HepG2 (cell line): ENCODE results near the gene HEXIM1. TPM values are rescaled to one million over a fixed set of nuclear protein-coding genes. Genes with fewer than 3 reads are reported as not detected.

ENCODE experiments used
- ATAD3A ChIP-seq: sonication (generic); formaldehyde crosslinking; IDR thresholded peaks from 2 replicates; pipeline ENCODE4 v1.4.0; 2020; ENCODE audit warnings: missing genetic modification reagents
- BCL6 ChIP-seq: IDR thresholded peaks from 2 replicates; pipeline ENCODE4 v1.6.1; 2016; ENCODE audit warnings: missing genetic modification reagents, missing compliant biosample characterization
- BRD4 ChIP-seq: sonication (generic); formaldehyde crosslinking; IDR thresholded peaks from 2 replicates; pipeline ENCODE4 v1.4.0; 2020; ENCODE audit warnings: missing genetic modification reagents
- GTF2F1 ChIP-seq: fragments of 150-350 bp; IDR thresholded peaks from 2 replicates; pipeline ENCODE4 v1.6.1; 2014; ENCODE audit warnings: low read length
- NFATC3 ChIP-seq: sonication (generic); formaldehyde crosslinking; IDR thresholded peaks from 2 replicates; pipeline ENCODE4 v1.5.1; 2020; ENCODE audit warnings: mild to moderate bottlenecking, missing genetic modification reagents
- NR2F6 ChIP-seq, 2 experiments: IDR thresholded peaks; 2 replicates each; pipeline ENCODE4 v1.6.1; 2016; ENCODE audit warnings: antibody characterized with exemption in 1 of 2, mild to moderate bottlenecking in 1 of 2
- PCBP1 ChIP-seq: fragments of 200-400 bp; formaldehyde crosslinking; IDR thresholded peaks from 2 replicates; pipeline ENCODE4 v1.6.1; 2017; ENCODE audit warnings: mild to moderate bottlenecking, low read depth, low read length, borderline replicate concordance
- PHF20 ChIP-seq: sonication (generic); formaldehyde crosslinking; IDR thresholded peaks from 2 replicates; pipeline ENCODE4 v1.5.0; 2020; ENCODE audit warnings: mild to moderate bottlenecking, missing genetic modification reagents
- PRMT3 ChIP-seq: sonication (generic); formaldehyde crosslinking; IDR thresholded peaks from 2 replicates; pipeline ENCODE4 v1.8.1; 2022; ENCODE audit warnings: low read depth, mild to moderate bottlenecking, moderate library complexity, missing genetic modification reagents, borderline replicate concordance
- TMF1 ChIP-seq: sonication (generic); formaldehyde crosslinking; IDR thresholded peaks from 2 replicates; pipeline ENCODE4 v1.8.1; 2022; ENCODE audit warnings: low read depth, missing genetic modification reagents
- YEATS4 ChIP-seq: sonication (generic); formaldehyde crosslinking; IDR thresholded peaks from 2 replicates; pipeline ENCODE4 v1.4.0; 2020; ENCODE audit warnings: missing genetic modification reagents, borderline replicate concordance
- ZNF20 ChIP-seq: sonication (generic); formaldehyde crosslinking; IDR thresholded peaks from 2 replicates; pipeline ENCODE4 v1.4.0; 2020; ENCODE audit warnings: mild to moderate bottlenecking, moderate library complexity, missing genetic modification reagents
- ZNF331 ChIP-seq: sonication (generic); formaldehyde crosslinking; IDR thresholded peaks from 2 replicates; pipeline ENCODE4 v1.4.0; 2020; ENCODE audit warnings: missing genetic modification reagents
- ZNF496 ChIP-seq: sonication (generic); formaldehyde crosslinking; IDR thresholded peaks from 2 replicates; pipeline ENCODE4 v1.8.1; 2023; ENCODE audit warnings: mild to moderate bottlenecking, moderate library complexity, missing genetic modification reagents; ENCODE audit not compliant: insufficient replicate concordance
- ZNF670 ChIP-seq: sonication (generic); formaldehyde crosslinking; IDR thresholded peaks from 2 replicates; pipeline ENCODE4 v1.8.0; 2022; ENCODE audit warnings: mild to moderate bottlenecking, missing genetic modification reagents, borderline replicate concordance
- ZNF674 ChIP-seq: sonication (generic); formaldehyde crosslinking; IDR thresholded peaks from 2 replicates; pipeline ENCODE4 v1.5.0; 2020; ENCODE audit warnings: low read depth, mild to moderate bottlenecking, missing genetic modification reagents
- ZNF737 ChIP-seq: sonication (generic); formaldehyde crosslinking; IDR thresholded peaks from 2 replicates; pipeline ENCODE4 v1.5.0; 2020; ENCODE audit warnings: missing genetic modification reagents, mild to moderate bottlenecking, borderline replicate concordance
- polyA plus RNA-seq, 8 experiments: library from polyadenylated mRNA; depleted of rRNA in 3 of 8; stranded (reverse) in 7 of 8; unstranded in 1 of 8; fragments of >200 nt; fragmentation: Illumina TruSeq in 4 of 8; extraction: Trizol in 4 of 8; gene quantifications; 2 replicates each; pipeline versions ENCODE4 v1.2.1 to v1.2.3, GENCODE V29; 2011 to 2016; ENCODE audit warnings: low read depth in 4 of 8, missing spikeins in 1 of 8, mixed read lengths in 1 of 8; ENCODE audit not compliant: insufficient read depth in 1 of 8
- total RNA-seq, 5 experiments: library from RNA; depleted of rRNA; stranded (reverse); fragments of >200 nt; fragmentation: Illumina TruSeq; extraction: Trizol; gene quantifications; 2 replicates each; pipeline ENCODE4 v1.2.3, GENCODE V29; 2016; ENCODE audit warnings: low read depth in 1 of 5
- TF ChIP-seq, protein P1 (sequence below), 2 experiments: sonication (generic) in 1 of 2; formaldehyde crosslinking in 1 of 2; IDR thresholded peaks; 2 replicates each; pipeline versions ENCODE4 v1.4.0 to v1.6.1; 2016 to 2020; ENCODE audit warnings: borderline replicate concordance in 1 of 2, low read depth in 1 of 2, mild to moderate bottlenecking in 1 of 2, missing genetic modification reagents in 1 of 2
- TF ChIP-seq, protein P2 (sequence below): sonication (generic); formaldehyde crosslinking; IDR thresholded peaks from 2 replicates; pipeline ENCODE4 v1.4.0; 2020; ENCODE audit warnings: missing genetic modification reagents
- TF ChIP-seq, protein P3 (sequence below): sonication (generic); formaldehyde crosslinking; conservative IDR thresholded peaks from 2 replicates; pipeline ENCODE4 v1.8.0; 2022; ENCODE audit warnings: low read depth, missing genetic modification reagents

The HEXIM1 gene
- total and polyA plus RNA-seq, 2 of the 13 experiments (the other 11 are each of a cell fraction or from before 2014, with no cell fraction given), result 10.5 to 16.6 TPM

DNA sequence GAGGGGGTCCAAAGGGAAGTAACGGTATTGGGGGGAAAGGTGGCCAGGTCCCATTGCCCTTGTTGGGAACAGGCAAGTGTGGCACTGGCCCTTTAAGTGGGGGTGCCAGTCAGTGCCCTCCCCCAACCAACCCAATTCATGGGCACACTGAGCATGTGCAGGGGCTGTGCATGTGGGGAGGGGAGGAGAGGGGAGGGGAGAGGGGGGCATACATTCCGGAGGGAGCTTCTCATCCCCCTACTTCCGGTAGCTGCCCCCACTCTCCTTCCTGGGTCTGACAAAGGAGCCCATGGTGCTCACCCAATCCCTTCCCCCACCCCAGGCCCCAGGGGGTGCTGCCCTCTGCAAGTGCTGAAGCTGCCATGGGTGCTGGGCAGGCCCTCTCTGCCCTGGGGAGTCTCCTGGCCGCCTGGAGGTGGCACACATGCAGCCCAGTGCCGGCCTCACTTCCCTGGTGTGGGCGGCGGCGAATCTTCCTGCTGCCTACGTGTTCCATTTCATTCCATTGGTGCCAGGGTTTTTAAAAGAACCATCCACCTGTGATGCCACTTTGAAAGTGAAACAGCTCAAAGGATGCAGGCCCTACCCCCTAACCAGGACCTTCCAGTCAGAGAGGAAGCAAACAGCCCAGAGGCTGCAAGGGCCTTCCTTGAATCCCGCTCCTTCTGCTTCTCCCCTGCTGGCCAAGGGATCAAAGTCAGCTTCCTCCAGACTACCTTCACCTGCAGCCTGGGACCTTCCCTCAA lies 24.4 kb downstream of the HEXIM1 start (continued):
- TF ChIP-seq PCBP1, result peak; percentile 89
- peak; percentile 71; the same call in 1 of the 2 replicates for TF ChIP-seq ZNF331
- TF ChIP-seq, protein P1, sequence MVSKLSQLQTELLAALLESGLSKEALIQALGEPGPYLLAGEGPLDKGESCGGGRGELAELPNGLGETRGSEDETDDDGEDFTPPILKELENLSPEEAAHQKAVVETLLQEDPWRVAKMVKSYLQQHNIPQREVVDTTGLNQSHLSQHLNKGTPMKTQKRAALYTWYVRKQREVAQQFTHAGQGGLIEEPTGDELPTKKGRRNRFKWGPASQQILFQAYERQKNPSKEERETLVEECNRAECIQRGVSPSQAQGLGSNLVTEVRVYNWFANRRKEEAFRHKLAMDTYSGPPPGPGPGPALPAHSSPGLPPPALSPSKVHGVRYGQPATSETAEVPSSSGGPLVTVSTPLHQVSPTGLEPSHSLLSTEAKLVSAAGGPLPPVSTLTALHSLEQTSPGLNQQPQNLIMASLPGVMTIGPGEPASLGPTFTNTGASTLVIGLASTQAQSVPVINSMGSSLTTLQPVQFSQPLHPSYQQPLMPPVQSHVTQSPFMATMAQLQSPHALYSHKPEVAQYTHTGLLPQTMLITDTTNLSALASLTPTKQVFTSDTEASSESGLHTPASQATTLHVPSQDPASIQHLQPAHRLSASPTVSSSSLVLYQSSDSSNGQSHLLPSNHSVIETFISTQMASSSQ (IDR thresholded peaks at IDR 0.05; ENCODE audit: low read depth), result no peak; the same call in 1 of the 2 replicates
- TF ChIP-seq, protein P1 (CRISPR knock-in tag; IDR thresholded peaks at IDR 0.05; ENCODE audit: borderline replicate concordance), result peak; percentile 86
- no peak for TF ChIP-seq TMF1 (CRISPR knock-in tag)
- TF ChIP-seq ZNF670 (CRISPR knock-in tag), result peak; percentile 68; the same call in 1 of the 2 replicates
- TF ChIP-seq YEATS4 (CRISPR knock-in tag), result peak; percentile 42; the same call in 1 of the 2 replicates
- TF ChIP-seq, protein P2, sequence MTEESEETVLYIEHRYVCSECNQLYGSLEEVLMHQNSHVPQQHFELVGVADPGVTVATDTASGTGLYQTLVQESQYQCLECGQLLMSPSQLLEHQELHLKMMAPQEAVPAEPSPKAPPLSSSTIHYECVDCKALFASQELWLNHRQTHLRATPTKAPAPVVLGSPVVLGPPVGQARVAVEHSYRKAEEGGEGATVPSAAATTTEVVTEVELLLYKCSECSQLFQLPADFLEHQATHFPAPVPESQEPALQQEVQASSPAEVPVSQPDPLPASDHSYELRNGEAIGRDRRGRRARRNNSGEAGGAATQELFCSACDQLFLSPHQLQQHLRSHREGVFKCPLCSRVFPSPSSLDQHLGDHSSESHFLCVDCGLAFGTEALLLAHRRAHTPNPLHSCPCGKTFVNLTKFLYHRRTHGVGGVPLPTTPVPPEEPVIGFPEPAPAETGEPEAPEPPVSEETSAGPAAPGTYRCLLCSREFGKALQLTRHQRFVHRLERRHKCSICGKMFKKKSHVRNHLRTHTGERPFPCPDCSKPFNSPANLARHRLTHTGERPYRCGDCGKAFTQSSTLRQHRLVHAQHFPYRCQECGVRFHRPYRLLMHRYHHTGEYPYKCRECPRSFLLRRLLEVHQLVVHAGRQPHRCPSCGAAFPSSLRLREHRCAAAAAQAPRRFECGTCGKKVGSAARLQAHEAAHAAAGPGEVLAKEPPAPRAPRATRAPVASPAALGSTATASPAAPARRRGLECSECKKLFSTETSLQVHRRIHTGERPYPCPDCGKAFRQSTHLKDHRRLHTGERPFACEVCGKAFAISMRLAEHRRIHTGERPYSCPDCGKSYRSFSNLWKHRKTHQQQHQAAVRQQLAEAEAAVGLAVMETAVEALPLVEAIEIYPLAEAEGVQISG, result peak; percentile 77
- no peak for TF ChIP-seq ATAD3A
- no peak for TF ChIP-seq ZNF737 (CRISPR knock-in tag)
- TF ChIP-seq PRMT3 (CRISPR knock-in tag), result no peak
- TF ChIP-seq BCL6 (CRISPR knock-in tag), result peak; percentile 58
- no peak for TF ChIP-seq NFATC3 (CRISPR knock-in tag)
- TF ChIP-seq ZNF20 (CRISPR knock-in tag), result no peak
- TF ChIP-seq PHF20 (CRISPR knock-in tag), result peak; percentile 59
- TF ChIP-seq BRD4, result peak; percentile 93
- no peak for TF ChIP-seq ZNF496
- TF ChIP-seq GTF2F1, result no peak
- peak; percentile 44; the same call in 1 of the 2 replicates for TF ChIP-seq NR2F6 (IDR thresholded peaks at IDR 0.05)
- TF ChIP-seq NR2F6 (CRISPR knock-in tag; IDR thresholded peaks at IDR 0.05), result peak; percentile 75
- 0 out of 2 replicates have a peak, but pooled peaks have one; percentile 55 for TF ChIP-seq ZNF674 (CRISPR knock-in tag)
- TF ChIP-seq, protein P3, sequence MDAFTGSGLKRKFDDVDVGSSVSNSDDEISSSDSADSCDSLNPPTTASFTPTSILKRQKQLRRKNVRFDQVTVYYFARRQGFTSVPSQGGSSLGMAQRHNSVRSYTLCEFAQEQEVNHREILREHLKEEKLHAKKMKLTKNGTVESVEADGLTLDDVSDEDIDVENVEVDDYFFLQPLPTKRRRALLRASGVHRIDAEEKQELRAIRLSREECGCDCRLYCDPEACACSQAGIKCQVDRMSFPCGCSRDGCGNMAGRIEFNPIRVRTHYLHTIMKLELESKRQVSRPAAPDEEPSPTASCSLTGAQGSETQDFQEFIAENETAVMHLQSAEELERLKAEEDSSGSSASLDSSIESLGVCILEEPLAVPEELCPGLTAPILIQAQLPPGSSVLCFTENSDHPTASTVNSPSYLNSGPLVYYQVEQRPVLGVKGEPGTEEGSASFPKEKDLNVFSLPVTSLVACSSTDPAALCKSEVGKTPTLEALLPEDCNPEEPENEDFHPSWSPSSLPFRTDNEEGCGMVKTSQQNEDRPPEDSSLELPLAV, result no peak
